ENCODE data around the gene SMTN. TPM values are rescaled to one million over a fixed set of nuclear protein-coding genes. Genes with fewer than 3 reads are reported as not detected.

SMTN gene
- total RNA-seq, 5 donors from 2014 or later (not counting 1 experiment from before 2014, with no cell fraction given) = 2.6 to 10.1 (median 3.8) TPM

DNA sequence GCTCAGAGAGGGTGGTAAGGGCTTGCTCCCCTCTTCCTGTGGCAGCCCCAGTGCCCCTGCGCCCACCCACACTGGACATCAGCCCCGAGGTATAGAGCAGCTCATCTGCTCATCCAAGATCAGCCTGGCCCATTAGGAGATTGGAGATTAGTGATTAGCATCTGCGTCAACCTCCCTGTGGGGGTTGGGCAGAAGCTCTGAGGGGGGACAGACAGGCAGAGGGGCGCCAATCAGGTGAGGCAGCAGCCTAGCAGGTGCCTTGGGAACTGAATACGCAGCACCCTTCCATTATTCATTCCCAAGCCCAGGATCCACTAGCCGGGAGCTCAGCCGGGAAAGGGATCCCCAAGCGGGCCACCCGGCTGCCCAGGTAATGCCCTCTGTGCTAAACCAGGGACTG lies 11.0 kb downstream of the SMTN start:
- no peak for ATAC-seq (replicated peaks in 1 of 4)

DNA sequence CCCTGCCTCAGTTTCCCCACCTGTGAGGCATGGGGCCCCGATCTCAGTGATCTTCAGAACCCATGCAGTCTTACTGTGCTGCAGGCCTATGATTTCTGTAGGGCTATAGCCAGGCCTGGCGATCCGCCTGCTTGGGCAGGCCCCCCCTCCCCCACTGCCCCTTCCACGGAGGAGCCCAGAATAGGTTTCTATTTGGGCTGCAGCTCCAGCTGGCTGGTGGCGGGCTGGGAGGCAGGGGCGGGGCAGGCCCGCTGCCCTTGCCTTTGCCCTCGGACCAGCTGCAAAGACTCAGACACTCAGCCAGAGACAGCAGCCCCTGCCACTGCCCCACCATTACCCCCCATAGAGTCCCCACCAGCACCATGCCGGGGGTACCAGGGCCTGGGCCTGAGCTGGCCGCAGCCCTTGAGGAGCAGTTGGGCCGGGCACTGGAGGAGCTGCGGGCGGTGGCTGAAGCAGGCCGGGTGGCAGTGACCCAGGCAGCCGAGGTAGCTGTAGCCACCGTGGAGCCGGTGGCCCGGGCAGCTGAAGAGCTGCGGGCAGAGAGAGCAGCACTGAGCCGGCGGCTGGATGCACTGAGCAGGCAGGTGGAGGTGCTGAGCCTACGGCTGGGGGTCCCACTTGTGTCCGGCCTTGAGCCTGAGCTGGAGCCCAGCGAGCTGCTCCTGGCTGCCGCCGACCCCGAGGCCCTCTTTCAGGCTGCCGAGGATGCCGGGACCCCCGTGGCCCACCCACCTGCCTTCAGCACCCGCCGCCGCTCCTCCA lies 12.2 kb downstream of the SMTN start:
- Mint-ChIP-seq H3K4me3 (no peak overlapping the region), H3K27me3 (no peaks in the 10 kb centered on the region), H3K36me3 (no peaks in the 10 kb centered on the region), H3K27ac (no peak overlapping the region), H3K4me1 (no peaks in the 10 kb centered on the region), H3K9me3 (no peaks in the 10 kb centered on the region)
- no peak overlapping the region for H3K27ac ChIP-seq (ENCODE audit: low read length)
- POLR2A ChIA-PET = no interaction called here
- no peaks in the 10 kb centered on the region for H3K4me1 ChIP-seq (ENCODE audit: control insufficient read depth in 1 of 2, extremely low read depth in 1 of 2, insufficient read depth in 2 of 2, low read length in 2 of 2)
- no peaks in the 10 kb centered on the region for H3K27me3 ChIP-seq (replicated peaks in 1 of 2; ENCODE audit: control insufficient read depth in 2 of 2, extremely low read depth in 1 of 2, insufficient read depth in 2 of 2, low read length in 1 of 2)
- WGBS (ENCODE audit: insufficient coverage) = 94% methylated on average over 32 of the region's 33 CpGs
- ATAC-seq (replicated peaks in 1 of 4) = no peak
- peaks cover 0 to under 1% of the 10 kb centered on the region in 2 donors for H3K36me3 ChIP-seq (ENCODE audit: control insufficient read depth in 2 of 2, extremely low read depth in 1 of 2, insufficient read depth in 1 of 2, low read length in 1 of 2)
- CTCF ChIA-PET = interaction anchor here in 1 of 2 donors (0.6 to 1.5 kb wide), 2 partner anchors 140 to 1413 kb away, joined by 3 to 4 read pairs; no protein-coding TSS in a partner anchor
- DNase-seq = no peak
- no peak overlapping the region for H3K4me3 ChIP-seq (ENCODE audit: control insufficient read depth in 1 of 2, extremely low read depth in 1 of 2, low read length in 1 of 2)
- H3K9me3 ChIP-seq = no peaks in the 10 kb centered on the region

More for the DNA sequence above, 11.0 kb downstream of the SMTN start:
- Histone ChIP-seq H3K4me3 (ENCODE audit: control insufficient read depth in 1 of 2, extremely low read depth in 1 of 2, low read length in 1 of 2) (no peak overlapping the region), H3K36me3 (ENCODE audit: control insufficient read depth in 2 of 2, extremely low read depth in 1 of 2, insufficient read depth in 1 of 2, low read length in 1 of 2) (peaks cover 0 to 6% of the 10 kb centered on the region in 2 donors), H3K27me3 (replicated peaks in 1 of 2; ENCODE audit: control insufficient read depth in 2 of 2, extremely low read depth in 1 of 2, insufficient read depth in 2 of 2, low read length in 1 of 2) (no peaks in the 10 kb centered on the region), H3K27ac (ENCODE audit: low read length) (no peak overlapping the region), H3K9me3 (no peaks in the 10 kb centered on the region), H3K4me1 (ENCODE audit: control insufficient read depth in 1 of 2, extremely low read depth in 1 of 2, insufficient read depth in 2 of 2, low read length in 2 of 2) (no peaks in the 10 kb centered on the region)
- no peak overlapping the region for H3K27ac Mint-ChIP-seq
- H3K4me3 Mint-ChIP-seq = no peak overlapping the region
- H3K4me1 Mint-ChIP-seq = no peaks in the 10 kb centered on the region
- no peak for DNase-seq
- H3K9me3 Mint-ChIP-seq = no peaks in the 10 kb centered on the region
- CTCF ChIA-PET = interaction anchor here in 1 of 2 donors (0.6 kb wide), 1 partner anchor 485 kb away, joined by 3 read pairs; the partner anchor contains the start of gene TCN2
- H3K36me3 Mint-ChIP-seq = no peaks in the 10 kb centered on the region
- H3K27me3 Mint-ChIP-seq = no peaks in the 10 kb centered on the region
- WGBS (ENCODE audit: insufficient coverage) = no CpG with 5 or more reads among the region's 9 CpGs
- POLR2A ChIA-PET = no interaction called here

DNA sequence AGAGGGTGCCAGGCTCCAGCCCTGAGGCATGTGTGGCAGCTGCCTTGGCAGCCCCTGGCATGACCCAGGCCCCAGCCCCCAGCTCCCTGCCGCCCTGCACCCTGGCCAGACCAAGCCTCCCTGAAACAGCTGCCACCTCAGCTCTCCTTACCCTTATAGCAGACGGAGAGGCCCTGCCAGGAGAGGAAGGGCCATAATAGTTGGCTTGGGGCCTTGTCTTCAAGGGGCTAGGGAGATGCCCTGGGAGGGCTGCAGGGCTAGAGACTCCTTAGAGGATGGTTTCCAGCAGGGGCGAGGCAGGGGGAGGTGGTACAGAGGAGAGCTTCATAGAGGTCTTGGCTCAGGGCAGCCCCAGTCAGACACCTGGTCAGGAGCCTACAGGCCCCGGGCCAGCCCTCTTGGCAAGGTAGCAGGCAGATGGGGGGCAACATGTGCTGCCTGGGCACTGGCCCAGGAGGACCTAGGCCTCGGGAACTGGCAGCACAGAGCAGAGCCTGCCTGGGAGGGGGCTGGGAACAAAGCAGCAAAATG lies 13.0 kb downstream of the SMTN start:
- Histone ChIP-seq H3K27ac (ENCODE audit: low read length) (no peak overlapping the region), H3K27me3 (replicated peaks in 1 of 2; ENCODE audit: control insufficient read depth in 2 of 2, extremely low read depth in 1 of 2, insufficient read depth in 2 of 2, low read length in 1 of 2) (no peaks in the 10 kb centered on the region), H3K4me3 (ENCODE audit: control insufficient read depth in 1 of 2, extremely low read depth in 1 of 2, low read length in 1 of 2) (no peak overlapping the region), H3K36me3 (ENCODE audit: control insufficient read depth in 2 of 2, extremely low read depth in 1 of 2, insufficient read depth in 1 of 2, low read length in 1 of 2) (no peaks in the 10 kb centered on the region), H3K4me1 (ENCODE audit: control insufficient read depth in 1 of 2, extremely low read depth in 1 of 2, insufficient read depth in 2 of 2, low read length in 2 of 2) (no peaks in the 10 kb centered on the region), H3K9me3 (no peaks in the 10 kb centered on the region)
- no peak overlapping the region for H3K27ac Mint-ChIP-seq
- H3K4me3 Mint-ChIP-seq = no peak overlapping the region
- ATAC-seq (replicated peaks in 1 of 4) (no peak), DNase-seq (no peak)
- H3K9me3 Mint-ChIP-seq = no peaks in the 10 kb centered on the region
- POLR2A ChIA-PET = interaction anchor here in 1 of 2 donors (0.6 kb wide), 1 partner anchor 1406 kb away, joined by 4 read pairs; no protein-coding TSS in a partner anchor
- WGBS (ENCODE audit: insufficient coverage) = 73% methylated on average over 2 of the region's 5 CpGs
- H3K4me1 Mint-ChIP-seq = no peaks in the 10 kb centered on the region
- CTCF ChIA-PET = interaction anchor here in 1 of 2 donors (0.6 to 1.5 kb wide), 2 partner anchors 139 to 1414 kb away, joined by 3 to 4 read pairs; no protein-coding TSS in a partner anchor
- H3K36me3 Mint-ChIP-seq = no peaks in the 10 kb centered on the region
- no peaks in the 10 kb centered on the region for H3K27me3 Mint-ChIP-seq

DNA sequence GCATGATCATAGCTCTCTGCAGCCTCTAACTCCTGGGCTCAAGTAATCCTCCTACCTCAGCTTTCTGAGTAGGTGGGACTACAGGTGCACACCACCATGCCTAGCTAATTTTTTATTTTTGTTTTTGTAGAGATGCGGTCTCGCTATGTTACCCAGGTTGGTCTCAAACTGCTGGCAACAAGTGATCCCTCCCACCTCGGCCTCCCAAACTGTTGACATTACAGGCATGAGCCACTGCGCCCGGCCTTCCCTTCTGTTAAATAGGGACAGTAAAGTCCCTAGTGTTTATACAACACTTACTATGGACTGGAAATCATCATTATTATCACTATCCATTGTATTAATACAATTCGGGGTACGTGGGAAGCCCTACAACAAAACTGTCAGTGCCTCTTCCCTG lies 13.6 kb downstream of the SMTN start:
- H3K4me1 ChIP-seq (ENCODE audit: control insufficient read depth in 1 of 2, extremely low read depth in 1 of 2, insufficient read depth in 2 of 2, low read length in 2 of 2) = no peaks in the 10 kb centered on the region
- H3K9me3 ChIP-seq = no peaks in the 10 kb centered on the region
- no peak overlapping the region for H3K4me3 ChIP-seq (ENCODE audit: control insufficient read depth in 1 of 2, extremely low read depth in 1 of 2, low read length in 1 of 2)
- no peaks in the 10 kb centered on the region for H3K9me3 Mint-ChIP-seq
- H3K4me1 Mint-ChIP-seq = no peaks in the 10 kb centered on the region
- ChIA-PET POLR2A (no interaction called here), CTCF (interaction anchor here in 1 of 2 donors (1.5 kb wide), 1 partner anchor 138 kb away, joined by 4 read pairs; no protein-coding TSS in a partner anchor)
- no peak for ATAC-seq (replicated peaks in 1 of 4)
- 92% methylated on average over 2 of the region's 7 CpGs for WGBS (ENCODE audit: insufficient coverage)
- no peak for DNase-seq
- no peak overlapping the region for H3K27ac ChIP-seq (ENCODE audit: low read length)
- H3K27me3 ChIP-seq (replicated peaks in 1 of 2; ENCODE audit: control insufficient read depth in 2 of 2, extremely low read depth in 1 of 2, insufficient read depth in 2 of 2, low read length in 1 of 2) = no peaks in the 10 kb centered on the region
- no peak overlapping the region for H3K27ac Mint-ChIP-seq
- H3K36me3 Mint-ChIP-seq = no peaks in the 10 kb centered on the region
- H3K27me3 Mint-ChIP-seq = no peaks in the 10 kb centered on the region
- no peak overlapping the region for H3K4me3 Mint-ChIP-seq
- H3K36me3 ChIP-seq (ENCODE audit: control insufficient read depth in 2 of 2, extremely low read depth in 1 of 2, insufficient read depth in 1 of 2, low read length in 1 of 2) = no peaks in the 10 kb centered on the region

DNA sequence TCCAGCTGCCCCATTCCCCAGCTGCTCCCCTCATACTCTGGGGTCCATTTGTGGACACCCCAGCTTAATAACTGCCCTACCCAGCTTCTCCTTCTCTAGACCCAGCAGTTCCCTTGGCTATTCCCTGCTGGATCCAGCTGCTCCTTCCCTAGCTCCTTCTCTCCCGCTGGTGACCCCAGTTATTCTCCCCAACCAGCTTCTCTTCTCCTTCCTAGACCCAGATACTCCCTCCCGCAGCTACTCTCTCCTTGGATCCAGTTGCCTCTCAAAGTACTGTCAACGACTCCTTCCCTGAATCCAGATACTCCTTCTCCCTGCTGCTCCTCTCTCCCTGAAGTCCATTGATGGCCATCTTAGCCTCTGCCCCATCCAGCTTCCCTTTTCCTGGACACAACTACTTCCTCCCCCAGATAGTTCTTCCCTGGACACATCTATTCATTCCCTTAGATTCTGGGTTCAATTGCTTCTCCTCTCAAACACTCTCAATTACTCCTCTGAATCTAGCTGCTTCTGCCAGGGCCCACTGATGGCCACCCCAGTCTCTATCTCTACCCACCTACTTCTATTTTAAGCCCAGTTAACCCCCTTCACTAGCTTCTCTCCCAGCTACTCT lies 14.6 kb downstream of the SMTN start:
- Histone ChIP-seq H3K36me3 (ENCODE audit: control insufficient read depth in 2 of 2, extremely low read depth in 1 of 2, insufficient read depth in 1 of 2, low read length in 1 of 2) (no peaks in the 10 kb centered on the region), H3K9me3 (no peaks in the 10 kb centered on the region), H3K4me1 (ENCODE audit: control insufficient read depth in 1 of 2, extremely low read depth in 1 of 2, insufficient read depth in 2 of 2, low read length in 2 of 2) (no peaks in the 10 kb centered on the region), H3K27me3 (replicated peaks in 1 of 2; ENCODE audit: control insufficient read depth in 2 of 2, extremely low read depth in 1 of 2, insufficient read depth in 2 of 2, low read length in 1 of 2) (no peaks in the 10 kb centered on the region), H3K27ac (ENCODE audit: low read length) (no peak overlapping the region), H3K4me3 (ENCODE audit: control insufficient read depth in 1 of 2, extremely low read depth in 1 of 2, low read length in 1 of 2) (no peak overlapping the region)
- Mint-ChIP-seq H3K27ac (no peak overlapping the region), H3K4me1 (no peaks in the 10 kb centered on the region), H3K27me3 (no peaks in the 10 kb centered on the region), H3K9me3 (no peaks in the 10 kb centered on the region), H3K4me3 (no peak overlapping the region), H3K36me3 (no peaks in the 10 kb centered on the region)
- ChIA-PET CTCF (interaction anchor here (0.5 to 1.1 kb wide), 2 partner anchors 10 to 308 kb away, joined by 4 to 5 read pairs; no protein-coding TSS in a partner anchor), POLR2A (no interaction called here)
- DNase-seq = no peak
- no peak for ATAC-seq (replicated peaks in 1 of 4)
- 95% methylated on average over 3 of the region's 3 CpGs for WGBS (ENCODE audit: insufficient coverage)

DNA sequence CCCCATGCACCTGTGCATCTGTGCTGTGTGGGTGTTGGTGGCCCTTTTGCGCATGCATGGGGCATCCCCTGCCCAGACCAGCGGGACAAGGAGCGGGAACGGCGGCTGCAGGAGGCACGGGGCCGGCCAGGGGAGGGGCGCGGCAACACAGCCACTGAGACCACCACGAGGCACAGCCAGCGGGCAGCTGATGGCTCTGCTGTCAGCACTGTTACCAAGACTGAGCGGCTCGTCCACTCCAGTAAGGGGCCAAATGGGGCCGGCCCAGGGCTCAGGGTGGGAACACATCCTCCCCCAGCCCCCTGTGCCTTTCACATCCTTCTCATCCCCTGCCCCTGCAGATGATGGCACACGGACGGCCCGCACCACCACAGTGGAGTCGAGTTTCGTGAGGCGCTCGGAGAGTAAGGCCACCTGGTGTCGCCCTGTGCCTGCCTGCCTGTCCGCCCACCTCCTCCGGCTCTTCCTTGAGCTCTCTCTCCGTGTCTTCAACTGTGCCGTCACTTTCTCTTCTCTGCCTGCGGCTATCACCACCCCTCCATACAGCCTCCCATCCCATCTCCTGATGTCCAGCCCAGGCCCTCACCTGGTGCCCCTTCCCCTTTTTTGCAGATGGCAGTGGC lies 15.7 kb downstream of the SMTN start:
- no peak overlapping the region for H3K27ac Mint-ChIP-seq
- H3K36me3 Mint-ChIP-seq = no peaks in the 10 kb centered on the region
- WGBS (ENCODE audit: insufficient coverage) = 94% methylated on average over 16 of the region's 27 CpGs

More for the DNA sequence above, 15.7 kb downstream of the SMTN start:
- no peaks in the 10 kb centered on the region for H3K36me3 ChIP-seq (ENCODE audit: control insufficient read depth in 2 of 2, extremely low read depth in 1 of 2, insufficient read depth in 1 of 2, low read length in 1 of 2)
- no peaks in the 10 kb centered on the region for H3K4me1 ChIP-seq (ENCODE audit: control insufficient read depth in 1 of 2, extremely low read depth in 1 of 2, insufficient read depth in 2 of 2, low read length in 2 of 2)
- H3K27me3 ChIP-seq (replicated peaks in 1 of 2; ENCODE audit: control insufficient read depth in 2 of 2, extremely low read depth in 1 of 2, insufficient read depth in 2 of 2, low read length in 1 of 2) = no peaks in the 10 kb centered on the region
- H3K4me3 ChIP-seq (ENCODE audit: control insufficient read depth in 1 of 2, extremely low read depth in 1 of 2, low read length in 1 of 2) = no peak overlapping the region
- no peaks in the 10 kb centered on the region for H3K9me3 ChIP-seq
- Mint-ChIP-seq H3K4me3 (no peak overlapping the region), H3K27me3 (no peaks in the 10 kb centered on the region), H3K4me1 (no peaks in the 10 kb centered on the region), H3K9me3 (no peaks in the 10 kb centered on the region)
- ATAC-seq (replicated peaks in 1 of 4) (no peak), DNase-seq (no peak)
- ChIA-PET POLR2A (no interaction called here), CTCF (interaction anchor here in 1 of 2 donors (0.5 kb wide), 1 partner anchor 145 kb away, joined by 3 read pairs; no protein-coding TSS in a partner anchor)
- H3K27ac ChIP-seq (ENCODE audit: low read length) = no peak overlapping the region

Data from T-cell (primary cell).